Measurements from ENCODE around the gene MXI1.
"Not testable (repeated sequence)": the region's sequence is repeated elsewhere in the genome, so short reads cannot be mapped to it uniquely, and the experiment has no call there.

MXI1 gene

DNA sequence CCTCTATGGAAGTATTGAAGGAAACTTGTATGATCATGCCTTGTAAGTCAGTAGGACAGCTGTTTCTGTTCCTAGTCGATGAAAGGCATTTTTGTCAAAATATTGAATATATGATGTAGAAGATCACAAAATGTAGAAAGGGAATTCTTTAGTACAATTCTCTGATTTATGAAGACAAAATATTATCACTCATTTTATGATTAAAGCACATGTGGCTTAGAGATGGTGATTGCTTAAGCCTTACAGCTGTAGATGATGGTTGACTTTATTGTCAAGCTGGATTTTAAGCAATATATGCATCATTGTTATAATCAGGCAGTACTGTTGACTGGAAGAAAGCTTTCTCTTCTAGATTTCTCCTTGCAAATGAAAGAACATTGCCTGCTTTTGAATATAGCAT lies 26.4 kb downstream of the MXI1 start:
- Histone ChIP-seq H4K20me1 (peaks cover 0 to 88% (median 0%) of the 10 kb centered on the region in 11 experiments; a peak in 4 of 22 replicates), H3K9me3 (replicated peaks in 1 of 11) (peaks cover 8 to 20% (median 12%) of the 10 kb centered on the region in 11 experiments; a peak in 11 of 22 replicates), H3K4me1 (peaks cover 0 to under 1% (median 0%) of the 10 kb centered on the region in 10 experiments; a peak in 1 of 20 replicates), H3K4me2 (no peak overlapping the region), H3K27me3 (no peaks in the 10 kb centered on the region), H3K9ac (no peak overlapping the region), H3K36me3 (peaks cover 16 to 71% (median 28%) of the 10 kb centered on the region in 11 experiments; a peak in 18 of 22 replicates), H3K27ac (no peak overlapping the region), H3K4me3 (no peak overlapping the region)
- TF ChIP-seq Cebpa-rat (IDR thresholded peaks at IDR 0.05), result no peak

DNA sequence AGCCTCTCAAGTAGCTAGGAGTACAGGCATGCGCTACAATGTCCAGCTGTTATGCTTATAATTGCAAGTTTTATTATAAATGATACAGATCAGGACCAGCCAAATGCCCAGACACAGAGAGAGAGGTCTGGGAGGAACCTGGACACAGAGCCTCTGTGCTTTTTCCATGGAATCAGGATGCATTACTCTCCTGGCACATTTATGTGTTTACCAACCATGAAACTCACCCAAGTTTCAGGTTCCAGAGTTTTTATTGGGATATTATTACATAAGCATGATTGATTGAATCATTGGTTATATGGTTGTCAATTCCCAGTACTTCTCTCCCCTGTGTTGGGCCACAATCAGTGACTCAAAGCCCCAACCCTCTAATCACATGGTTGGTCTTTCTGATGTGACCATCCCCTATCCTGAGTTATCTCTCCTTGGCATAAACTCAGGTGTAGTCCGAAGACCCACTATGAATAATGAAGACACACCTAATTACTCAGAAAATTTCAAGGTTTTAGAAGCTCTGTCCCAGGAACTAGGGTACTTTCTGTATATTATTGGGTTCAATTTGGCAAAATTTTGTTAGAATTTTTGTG lies 30.6 kb downstream of the MXI1 start:
- Histone ChIP-seq H4K20me1 (peaks cover 0 to 90% (median 0%) of the 10 kb centered on the region in 11 experiments; a peak in 4 of 22 replicates), H3K9ac (no peak overlapping the region), H3K4me1 (peaks cover 0 to 5% (median 0%) of the 10 kb centered on the region in 10 experiments; a peak in 1 of 20 replicates), H3K4me2 (no peak overlapping the region), H3K4me3 (no peak overlapping the region), H3K36me3 (peaks cover 15 to 36% (median 21%) of the 10 kb centered on the region in 11 experiments; a peak in 17 of 22 replicates), H3K27ac (no peak overlapping the region), H3K9me3 (replicated peaks in 1 of 11) (peaks cover 8 to 20% (median 12%) of the 10 kb centered on the region in 11 experiments; a peak in 11 of 22 replicates), H3K27me3 (no peaks in the 10 kb centered on the region)
- TF ChIP-seq Cebpa-rat (IDR thresholded peaks at IDR 0.05), result no peak

DNA sequence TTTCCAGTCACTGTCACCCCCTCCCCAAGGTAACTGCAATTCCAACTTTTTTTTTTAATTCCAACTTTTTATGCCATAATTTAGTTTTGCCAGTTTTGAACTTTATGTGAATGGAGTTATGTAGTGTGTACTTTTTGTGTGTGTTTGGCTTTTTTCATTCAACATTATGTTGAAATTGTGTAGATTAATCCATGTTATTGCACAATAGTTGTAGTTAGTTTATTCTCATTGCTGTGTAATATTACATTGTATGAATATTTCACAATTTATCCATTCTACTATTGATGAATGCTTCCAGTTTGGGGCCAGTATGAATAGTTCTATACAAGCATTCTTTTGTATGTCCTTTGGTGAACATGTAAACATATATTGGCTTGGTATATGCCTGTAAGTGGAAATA lies 32.5 kb downstream of the MXI1 start:
- H3K4me1 ChIP-seq, result peaks cover 0 to 5% (median 0%) of the 10 kb centered on the region in 10 experiments; a peak in 1 of 20 replicates
- H3K27me3 ChIP-seq, result no peaks in the 10 kb centered on the region
- no peak overlapping the region for H3K4me3 ChIP-seq
- TF ChIP-seq Cebpa-rat (IDR thresholded peaks at IDR 0.05), result peak in 1 of 11 experiments; percentile 75; a peak in 2 of 22 replicates
- no peak overlapping the region for H3K27ac ChIP-seq
- no peak overlapping the region for H3K9ac ChIP-seq
- H3K36me3 ChIP-seq, result peaks cover 16 to 40% (median 21%) of the 10 kb centered on the region in 11 experiments; a peak in 17 of 22 replicates
- H3K4me2 ChIP-seq, result no peak overlapping the region
- H3K9me3 ChIP-seq (replicated peaks in 1 of 11), result peaks cover 8 to 20% (median 12%) of the 10 kb centered on the region in 11 experiments; a peak in 11 of 22 replicates
- peaks cover 0 to 88% (median 0%) of the 10 kb centered on the region in 11 experiments; a peak in 4 of 22 replicates for H4K20me1 ChIP-seq

DNA sequence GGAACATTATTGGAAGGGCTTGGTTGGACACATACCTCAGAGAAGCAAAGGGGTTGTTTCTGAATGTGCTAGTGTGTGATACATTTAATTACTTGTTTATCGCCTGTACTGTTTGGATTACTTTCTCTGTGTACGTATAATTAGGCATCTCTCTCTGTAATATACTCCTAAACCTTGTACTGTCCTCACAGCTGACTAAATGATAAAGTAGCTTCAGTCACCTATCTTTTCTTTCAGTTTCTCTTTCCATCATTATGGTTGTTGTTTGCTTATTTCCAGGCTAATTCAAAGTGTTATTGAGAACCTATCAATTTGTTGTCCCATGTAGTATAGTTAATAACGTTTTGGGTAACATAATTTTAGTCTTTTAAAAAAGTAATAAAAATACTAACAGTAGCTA lies 34.0 kb downstream of the MXI1 start:
- H3K36me3 ChIP-seq, result peaks cover 19 to 44% (median 32%) of the 10 kb centered on the region in 11 experiments; a peak in 17 of 22 replicates
- no peak overlapping the region for H3K27ac ChIP-seq
- H4K20me1 ChIP-seq, result peaks cover 0 to 93% (median 0%) of the 10 kb centered on the region in 11 experiments; a peak in 4 of 22 replicates
- no peak overlapping the region for H3K4me2 ChIP-seq
- no peak for TF ChIP-seq Cebpa-rat (IDR thresholded peaks at IDR 0.05)
- no peak overlapping the region for H3K4me3 ChIP-seq
- H3K4me1 ChIP-seq, result peaks cover 0 to 5% (median 0%) of the 10 kb centered on the region in 10 experiments; a peak in 1 of 20 replicates
- no peak overlapping the region for H3K9ac ChIP-seq
- H3K9me3 ChIP-seq (replicated peaks in 1 of 11), result peaks cover 8 to 18% (median 11%) of the 10 kb centered on the region in 11 experiments; a peak in 11 of 22 replicates
- H3K27me3 ChIP-seq, result no peaks in the 10 kb centered on the region

DNA sequence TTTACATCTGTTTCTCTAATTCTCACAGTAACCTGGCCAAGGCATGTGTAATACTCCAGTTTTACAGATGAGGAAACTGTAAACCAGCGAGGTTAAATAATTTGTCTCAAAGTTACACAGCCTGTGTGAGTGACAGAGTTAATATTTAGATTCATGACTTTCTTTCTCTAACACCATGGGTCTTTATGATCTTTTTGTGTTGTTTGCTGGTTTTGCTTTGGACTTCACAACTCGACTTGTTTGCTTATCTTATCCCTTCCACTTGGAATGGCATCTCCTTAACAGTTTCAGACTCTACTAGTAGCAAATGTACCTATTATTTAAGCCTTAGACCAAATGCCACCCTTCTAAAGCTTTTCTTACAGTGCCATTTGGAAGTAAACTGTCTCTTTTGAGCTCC lies 34.4 kb downstream of the MXI1 start:
- peaks cover 18 to 45% (median 33%) of the 10 kb centered on the region in 11 experiments; a peak in 17 of 22 replicates for H3K36me3 ChIP-seq
- peaks cover 0 to 88% (median 0%) of the 10 kb centered on the region in 11 experiments; a peak in 4 of 22 replicates for H4K20me1 ChIP-seq
- H3K4me3 ChIP-seq, result no peak overlapping the region
- H3K9me3 ChIP-seq (replicated peaks in 1 of 11), result peaks cover 8 to 16% (median 10%) of the 10 kb centered on the region in 11 experiments; a peak in 10 of 22 replicates
- H3K9ac ChIP-seq, result no peak overlapping the region
- no peaks in the 10 kb centered on the region for H3K27me3 ChIP-seq
- H3K27ac ChIP-seq, result no peak overlapping the region
- no peak overlapping the region for H3K4me2 ChIP-seq
- TF ChIP-seq Cebpa-rat (IDR thresholded peaks at IDR 0.05), result no peak
- peaks cover 0 to 5% (median 0%) of the 10 kb centered on the region in 10 experiments; a peak in 1 of 20 replicates for H3K4me1 ChIP-seq

DNA sequence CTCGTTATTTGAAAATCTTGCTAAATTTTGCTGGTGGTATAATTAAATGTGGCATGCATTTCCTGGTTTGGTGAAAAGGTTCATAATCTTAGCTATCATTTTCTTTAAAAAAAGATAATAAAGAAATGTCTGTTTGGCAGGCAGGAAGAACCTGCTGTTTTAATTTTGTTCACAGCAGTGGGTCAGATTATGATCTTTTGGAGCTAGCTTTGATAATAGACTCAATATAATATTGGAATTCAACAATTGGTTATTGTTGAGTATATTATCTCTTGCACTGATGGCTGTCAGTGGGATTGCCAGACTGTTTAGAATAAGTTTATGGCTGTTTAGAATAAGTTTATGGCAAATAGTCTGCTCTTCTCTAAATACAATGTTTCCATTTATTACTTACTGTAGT lies 35.1 kb downstream of the MXI1 start:
- Histone ChIP-seq H4K20me1 (peaks cover 0 to 82% (median 0%) of the 10 kb centered on the region in 11 experiments; a peak in 4 of 22 replicates), H3K4me3 (no peak overlapping the region), H3K4me1 (peaks cover 0 to 5% (median 0%) of the 10 kb centered on the region in 10 experiments; a peak in 1 of 20 replicates), H3K9ac (no peak overlapping the region), H3K27me3 (no peaks in the 10 kb centered on the region), H3K36me3 (peaks cover 16 to 43% (median 30%) of the 10 kb centered on the region in 11 experiments; a peak in 17 of 22 replicates), H3K27ac (no peak overlapping the region), H3K4me2 (no peak overlapping the region), H3K9me3 (replicated peaks in 1 of 11) (peaks cover 7 to 11% (median 9%) of the 10 kb centered on the region in 11 experiments; a peak in 10 of 22 replicates)
- TF ChIP-seq Cebpa-rat (IDR thresholded peaks at IDR 0.05), result no peak

DNA sequence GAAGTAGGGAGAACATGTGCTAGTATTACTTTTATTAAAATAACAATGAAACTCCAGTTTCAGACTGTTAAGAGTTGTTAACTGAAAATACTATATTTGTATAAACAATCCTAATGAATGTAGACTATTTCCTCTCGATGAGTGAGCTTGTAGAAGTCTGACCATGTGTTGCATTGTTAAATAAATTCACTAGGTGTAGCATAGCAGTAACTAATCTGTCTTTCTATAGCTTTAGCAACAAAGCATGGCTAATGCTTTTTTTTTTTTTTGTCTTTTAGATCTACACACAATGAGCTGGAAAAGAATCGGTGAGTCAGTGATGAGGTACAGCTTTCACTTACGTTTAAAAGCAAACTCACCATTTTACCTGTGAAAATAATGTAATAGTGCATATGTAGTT lies 37.1 kb downstream of the MXI1 start:
- no peak overlapping the region for H3K4me2 ChIP-seq
- no peaks in the 10 kb centered on the region; a peak in 1 of 22 replicates for H3K9me3 ChIP-seq (replicated peaks in 1 of 11)
- no peak overlapping the region for H3K4me3 ChIP-seq
- H3K36me3 ChIP-seq, result peaks cover 6 to 43% (median 20%) of the 10 kb centered on the region in 11 experiments; a peak in 16 of 22 replicates
- H3K4me1 ChIP-seq, result no peaks in the 10 kb centered on the region
- H4K20me1 ChIP-seq, result peaks cover 0 to 61% (median 0%) of the 10 kb centered on the region in 11 experiments; a peak in 4 of 22 replicates
- no peak for TF ChIP-seq Cebpa-rat (IDR thresholded peaks at IDR 0.05)
- no peaks in the 10 kb centered on the region for H3K27me3 ChIP-seq
- no peak overlapping the region for H3K9ac ChIP-seq
- H3K27ac ChIP-seq, result no peak overlapping the region

DNA sequence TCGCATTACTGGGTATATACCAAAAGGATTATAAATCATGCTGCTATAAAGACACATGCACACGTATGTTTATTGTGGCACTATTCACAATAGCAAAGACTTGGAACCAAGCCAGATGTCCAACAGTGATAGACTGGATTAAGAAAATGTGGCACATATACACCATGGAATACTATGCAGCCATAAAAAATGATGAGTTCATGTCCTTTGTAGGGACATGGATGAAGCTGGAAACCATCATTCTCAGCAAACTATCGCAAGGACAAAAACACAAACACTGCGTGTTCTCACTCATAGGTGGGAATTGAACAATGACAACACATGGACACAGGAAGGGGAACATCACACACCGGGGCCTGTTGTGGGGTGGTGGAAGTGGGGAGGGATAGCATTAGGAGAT lies 40.4 kb downstream of the MXI1 start:
- not testable (repeated sequence) for H3K4me1 ChIP-seq; H3K9me3 ChIP-seq (replicated peaks in 1 of 11); H3K9ac ChIP-seq; H3K4me2 ChIP-seq; H3K27me3 ChIP-seq; H3K4me3 ChIP-seq; H3K27ac ChIP-seq
- H4K20me1 ChIP-seq, result peaks cover 0 to 56% (median 0%) of the 10 kb centered on the region in 11 experiments; a peak in 4 of 22 replicates
- peaks cover 6 to 39% (median 20%) of the 10 kb centered on the region in 11 experiments; a peak in 16 of 22 replicates for H3K36me3 ChIP-seq

DNA sequence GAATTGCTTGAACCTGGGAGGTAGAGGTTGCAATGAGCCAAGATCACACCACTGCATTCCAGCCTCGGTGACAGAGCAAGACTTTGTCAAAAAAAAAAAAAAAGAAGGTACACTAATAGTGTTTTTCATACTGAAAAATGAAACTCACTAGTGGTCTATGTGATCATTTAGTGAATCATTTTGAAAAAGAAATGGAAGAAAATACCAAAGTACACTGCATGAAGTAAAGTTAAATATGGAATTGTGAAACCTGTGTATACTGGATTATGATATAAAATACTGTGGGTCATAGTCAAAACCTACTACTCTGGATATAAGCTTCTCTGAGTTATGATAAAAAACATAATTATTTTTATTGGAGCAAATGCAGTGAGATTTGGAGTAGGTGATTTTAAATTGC lies 42.1 kb downstream of the MXI1 start:
- H4K20me1 ChIP-seq, result peaks cover 0 to 53% (median 0%) of the 10 kb centered on the region in 11 experiments; a peak in 3 of 22 replicates
- peaks cover 6 to 39% (median 20%) of the 10 kb centered on the region in 11 experiments; a peak in 16 of 22 replicates for H3K36me3 ChIP-seq
- not testable (repeated sequence) for H3K4me3 ChIP-seq; H3K9ac ChIP-seq; H3K4me2 ChIP-seq; H3K4me1 ChIP-seq; H3K27ac ChIP-seq; H3K9me3 ChIP-seq (replicated peaks in 1 of 11); H3K27me3 ChIP-seq

DNA sequence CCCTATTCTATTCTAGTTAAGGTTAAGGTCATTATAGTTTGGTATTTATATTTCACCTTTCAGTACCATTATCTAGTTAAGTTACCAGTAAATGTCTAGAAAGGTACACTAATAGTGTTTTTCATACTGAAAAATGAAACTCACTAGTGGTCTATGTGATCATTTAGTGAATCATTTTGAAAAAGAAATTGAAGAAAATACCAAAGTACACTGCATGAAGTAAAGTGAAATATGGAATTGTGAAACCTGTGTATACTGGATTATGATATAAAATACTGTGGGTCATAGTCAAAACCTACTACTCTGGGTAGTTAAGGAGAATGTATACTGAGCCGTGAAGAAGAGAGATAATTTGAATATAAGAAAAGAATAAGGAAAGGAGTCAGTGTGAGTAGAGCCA lies 44.0 kb downstream of the MXI1 start:
- not testable (repeated sequence) for H3K27me3 ChIP-seq, H3K4me3 ChIP-seq, H3K27ac ChIP-seq, H3K4me2 ChIP-seq, H3K9ac ChIP-seq, H3K4me1 ChIP-seq
- Histone ChIP-seq H4K20me1 (peaks cover 0 to 39% (median 0%) of the 10 kb centered on the region in 11 experiments; a peak in 3 of 22 replicates), H3K9me3 (replicated peaks in 1 of 11) (peaks cover 0 to 19% (median 14%) of the 10 kb centered on the region in 11 experiments; a peak in 18 of 22 replicates), H3K36me3 (peaks cover 0 to 31% (median 18%) of the 10 kb centered on the region in 11 experiments; a peak in 12 of 22 replicates)
